ENCODE results near the gene FREM1. TPM values are rescaled to one million over a fixed set of nuclear protein-coding genes. Genes with fewer than 3 reads are reported as not detected.

The FREM1 gene
- total and polyA plus RNA-seq, 2 of the 4 experiments (the other 2 are of a cell fraction), result under 0.01 TPM; not detected in 1

- H3K36me3 ChIP-seq (ENCODE audit: control insufficient read depth, insufficient read depth, low read length), result no peaks in the 10 kb centered on the region
- DNase-seq, result no peak
- no peak overlapping the region for H3K23ac ChIP-seq (ENCODE audit: low read depth, low read length)
- no TSS peak for BruUV-seq (replicated peaks)
- H3K18ac ChIP-seq (ENCODE audit: low read depth, low read length), result no peak overlapping the region
- no peak overlapping the region for H3K4me3 ChIP-seq (ENCODE audit: insufficient read depth, low read depth, low read length)
- H4K8ac ChIP-seq (ENCODE audit: low read depth in 2 of 2, low read length in 2 of 2), result no peak overlapping the region
- H2AK5ac ChIP-seq (ENCODE audit: low read depth, low read length), result no peak overlapping the region
- in situ Hi-C loops (cut with MboI; ENCODE audit: low sequenced_read_pairs) (no loop called here), intact Hi-C loops (cut with micrococcal nuclease) (no loop called here), dilution Hi-C loops (cut with HindIII; ENCODE audit: low sequenced_read_pairs, unreplicated experiment) (no loop called here)
- no peak overlapping the region for H3K14ac ChIP-seq (replicated peaks; ENCODE audit: low read depth, low read length)
- no peaks in the 10 kb centered on the region for H3K79me1 ChIP-seq (ENCODE audit: low read depth in 1 of 2, low read length in 2 of 2)
- no peak for ATAC-seq (ENCODE audit: low read depth)
- no peak overlapping the region for H2BK20ac ChIP-seq (ENCODE audit: low read depth, low read length)
- TF ChIP-seq USF2 (IDR thresholded peaks at IDR 0.05; ENCODE audit: low read depth, low read length) (no peak), POLR2A (IDR thresholded peaks at IDR 0.05; ENCODE audit: low read depth, low read length) (no peak), MAFK (IDR thresholded peaks at IDR 0.05; ENCODE audit: low read depth, low read length) (no peak)
- H3K9me1 ChIP-seq (ENCODE audit: insufficient read depth, low read length), result no peaks in the 10 kb centered on the region
- no peak overlapping the region for H2AFZ ChIP-seq (replicated peaks; ENCODE audit: low read length, poor library complexity)
- ChIA-PET POLR2A (ENCODE audit: unreplicated experiment) (no interaction called here), CTCF (no interaction called here)
- H3K56ac ChIP-seq (ENCODE audit: extremely low read depth, insufficient read depth, low read length), result no peak overlapping the region
- H3K27me3 ChIP-seq (ENCODE audit: control insufficient read depth, insufficient read depth, low read length), result peaks cover 6% of the 10 kb centered on the region; the same call in 1 of the 2 replicates
- no peak overlapping the region for H3K4me2 ChIP-seq (ENCODE audit: low read depth, low read length)
- no CpG with 5 or more reads among the region's 2 CpGs for WGBS, 2 experiments (ENCODE audit: extremely low coverage in 2 of 2, insufficient read length in 1 of 2)
- H3K27ac ChIP-seq (ENCODE audit: insufficient read depth, low read length), result no peak overlapping the region
- no peaks in the 10 kb centered on the region for H3K4me1 ChIP-seq (ENCODE audit: control insufficient read depth, insufficient read depth, low read length)
- no peak overlapping the region for H2BK15ac ChIP-seq (ENCODE audit: low read depth, low read length)
- no peak overlapping the region for H3K9ac ChIP-seq (ENCODE audit: low read depth, low read length)
- H3K9me3 ChIP-seq (ENCODE audit: control insufficient read depth, insufficient read depth, low read length), result no peaks in the 10 kb centered on the region
- no peak overlapping the region for H3K4ac ChIP-seq (ENCODE audit: low read depth, low read length)
- H4K5ac ChIP-seq (ENCODE audit: low read depth, low read length), result no peak overlapping the region
- H4K20me1 ChIP-seq (ENCODE audit: insufficient read depth, low read length), result no peaks in the 10 kb centered on the region
- no peak overlapping the region for H2AK9ac ChIP-seq (replicated peaks; ENCODE audit: low read depth, low read length, poor library complexity)
- H4K91ac ChIP-seq (ENCODE audit: insufficient read depth, low read depth, low read length), result no peak overlapping the region
- no peak overlapping the region for H2BK5ac ChIP-seq (ENCODE audit: low read depth, low read length, poor library complexity, severe bottlenecking)
- H2BK120ac ChIP-seq (ENCODE audit: low read depth, low read length), result no peak overlapping the region
Observed at GRCh38 chr9:14911046-14911445, 818 bp upstream of the FREM1 start.

Measured in IMR-90 (cell line).